OCI-LY1 (cell line): Measurements from ENCODE around the gene ARR3.
"Not testable (repeated sequence)": the region's sequence is repeated elsewhere in the genome, so short reads cannot be mapped to it uniquely, and the experiment has no call there.

ENCODE experiments used
- H2AFZ ChIP-seq: fragments of 200-600 bp; sonication (generic), shearing (Covaris generic); 2 replicates; pipeline ENCODE4 v1.6.0; 2014; ENCODE audit warnings: antibody characterized with exemption, mild to moderate bottlenecking, low read length
- H3F3A ChIP-seq: fragments of 200-600 bp; sonication (generic), shearing (Covaris generic); 2 replicates; pipeline ENCODE4 v1.6.0; 2014; ENCODE audit warnings: mild to moderate bottlenecking, antibody characterized with exemption, low read length, moderate library complexity; ENCODE audit not compliant: insufficient read depth
- H3K27ac ChIP-seq: fragments of 200-600 bp; sonication (generic); 2 replicates; pipeline ENCODE4 v1.5.1; 2014; ENCODE audit warnings: low read length, mixed run types, mild to moderate bottlenecking, low read depth; ENCODE audit not compliant: poor library complexity, severe bottlenecking
- H3K27me3 ChIP-seq: fragments of 200-600 bp; sonication (generic); 2 replicates; pipeline ENCODE4 v1.6.0; 2014; ENCODE audit warnings: antibody characterized with exemption, mild to moderate bottlenecking, low read length, moderate library complexity; ENCODE audit not compliant: insufficient read depth
- H3K36me3 ChIP-seq: fragments of 200-600 bp; sonication (generic); 2 replicates; pipeline ENCODE4 v1.6.1; 2014; ENCODE audit warnings: mild to moderate bottlenecking, antibody characterized with exemption, low read length, moderate library complexity, mixed read lengths; ENCODE audit not compliant: insufficient read depth
- H3K4me1 ChIP-seq: fragments of 200-600 bp; sonication (generic); 2 replicates; pipeline ENCODE4 v1.5.1; 2014; ENCODE audit warnings: mild to moderate bottlenecking, low read length, moderate library complexity; ENCODE audit not compliant: insufficient read depth, severe bottlenecking
- H3K4me2 ChIP-seq: fragments of 200-600 bp; sonication (generic), shearing (Covaris generic); 2 replicates; pipeline ENCODE4 v1.6.1; 2014; ENCODE audit warnings: low read length
- H3K4me3 ChIP-seq: fragments of 200-600 bp; sonication (generic); 2 replicates; pipeline ENCODE4 v1.5.1; 2014; ENCODE audit warnings: low read length, low read depth, mild to moderate bottlenecking, mixed read lengths; ENCODE audit not compliant: poor library complexity, severe bottlenecking
- H3K79me2 ChIP-seq: fragments of 200-600 bp; shearing (Covaris generic); 2 replicates; pipeline ENCODE4 v1.6.1; 2016; ENCODE audit warnings: mixed run types, low read length, mixed read lengths; ENCODE audit not compliant: insufficient read depth
- H3K9ac ChIP-seq: fragments of 200-600 bp; sonication (generic), shearing (Covaris generic); 2 replicates; pipeline ENCODE4 v1.6.1; 2014; ENCODE audit warnings: mild to moderate bottlenecking, low read length, mixed read lengths
- H3K9me2 ChIP-seq: fragments of 200-600 bp; sonication (generic), shearing (Covaris generic); 2 replicates; pipeline ENCODE4 v1.6.1; 2014; ENCODE audit warnings: low read depth, mild to moderate bottlenecking, low read length, mixed read lengths
- H3K9me3 ChIP-seq: fragments of 200-600 bp; shearing (Covaris generic); 2 replicates; pipeline ENCODE4 v1.6.1; 2014; ENCODE audit warnings: low read length, mixed read lengths
- H4K20me1 ChIP-seq: fragments of 200-600 bp; sonication (generic), shearing (Covaris generic); 2 replicates; pipeline ENCODE4 v1.6.0; 2016; ENCODE audit warnings: mild to moderate bottlenecking, low read length; ENCODE audit not compliant: insufficient read depth
- CTCF ChIP-seq: fragments of 200-600 bp; sonication (generic), shearing (Covaris generic); IDR thresholded peaks from 2 replicates; pipeline ENCODE4 v1.5.1; 2017; ENCODE audit warnings: mild to moderate bottlenecking, antibody characterized with exemption, low read length, moderate library complexity, mixed read lengths
- EZH2 ChIP-seq: fragments of 200-600 bp; sonication (generic), shearing (Covaris generic); IDR thresholded peaks from 2 replicates; pipeline ENCODE4 v1.8.0; 2017; ENCODE audit warnings: borderline replicate concordance, mixed run types, mild to moderate bottlenecking, antibody characterized with exemption, low read length, moderate library complexity, mixed read lengths

The ARR3 gene

GRCh38 chrX:70241501-70241900 is 26.6 kb upstream of the ARR3 start:
- H3K4me1 ChIP-seq, result no peaks in the 10 kb centered on the region
- no peaks in the 10 kb centered on the region for H4K20me1 ChIP-seq
- no peaks in the 10 kb centered on the region for H3K9me3 ChIP-seq
- H3K9ac ChIP-seq, result no peak overlapping the region
- TF ChIP-seq EZH2 (no peak), CTCF (no peak)
- no peak overlapping the region for H3K4me3 ChIP-seq
- H3K27me3 ChIP-seq, result no peaks in the 10 kb centered on the region
- no peak overlapping the region for H2AFZ ChIP-seq
- no peak overlapping the region for H3K4me2 ChIP-seq
- no peaks in the 10 kb centered on the region for H3K36me3 ChIP-seq
- H3F3A ChIP-seq, result no peaks in the 10 kb centered on the region
- no peaks in the 10 kb centered on the region for H3K79me2 ChIP-seq
- no peaks in the 10 kb centered on the region for H3K9me2 ChIP-seq
- no peak overlapping the region for H3K27ac ChIP-seq

- not testable (repeated sequence) for H4K20me1 ChIP-seq, H3K9ac ChIP-seq, H2AFZ ChIP-seq, H3K4me2 ChIP-seq, H3K4me1 ChIP-seq, H3K9me2 ChIP-seq, H3K79me2 ChIP-seq, H3K9me3 ChIP-seq, H3K27me3 ChIP-seq, H3K36me3 ChIP-seq, H3K27ac ChIP-seq, H3F3A ChIP-seq, H3K4me3 ChIP-seq
Observed at GRCh38 chrX:70243601-70244000, 24.5 kb upstream of the ARR3 start.

- TF ChIP-seq EZH2 (no peak), CTCF (no peak)
- H3K4me1 ChIP-seq, result no peaks in the 10 kb centered on the region
- no peak overlapping the region for H3K27ac ChIP-seq
- H3K27me3 ChIP-seq, result no peaks in the 10 kb centered on the region
- no peaks in the 10 kb centered on the region for H3K9me3 ChIP-seq
- no peaks in the 10 kb centered on the region for H3K79me2 ChIP-seq
- H3K4me3 ChIP-seq, result no peak overlapping the region
- no peak overlapping the region for H3K4me2 ChIP-seq
- H2AFZ ChIP-seq, result no peak overlapping the region
- H4K20me1 ChIP-seq, result no peaks in the 10 kb centered on the region
- H3K36me3 ChIP-seq, result no peaks in the 10 kb centered on the region
- H3F3A ChIP-seq, result no peaks in the 10 kb centered on the region
- H3K9me2 ChIP-seq, result no peaks in the 10 kb centered on the region
- no peak overlapping the region for H3K9ac ChIP-seq
Observed at GRCh38 chrX:70244881-70245280, 23.3 kb upstream of the ARR3 start.

GRCh38 chrX:70247252-70247651 is 20.9 kb upstream of the ARR3 start:
- Histone ChIP-seq H2AFZ (no peak overlapping the region), H3K27ac (no peak overlapping the region), H3K4me2 (no peak overlapping the region), H3K36me3 (no peaks in the 10 kb centered on the region), H4K20me1 (no peaks in the 10 kb centered on the region), H3K9ac (no peak overlapping the region), H3K4me1 (no peaks in the 10 kb centered on the region), H3K27me3 (no peaks in the 10 kb centered on the region), H3K4me3 (no peak overlapping the region), H3F3A (no peaks in the 10 kb centered on the region), H3K79me2 (no peaks in the 10 kb centered on the region), H3K9me3 (no peaks in the 10 kb centered on the region), H3K9me2 (no peaks in the 10 kb centered on the region)
- no peak for TF ChIP-seq EZH2
- no peak for TF ChIP-seq CTCF
